ENCODE results near the gene LAMTOR4.

Gene LAMTOR4

DNA sequence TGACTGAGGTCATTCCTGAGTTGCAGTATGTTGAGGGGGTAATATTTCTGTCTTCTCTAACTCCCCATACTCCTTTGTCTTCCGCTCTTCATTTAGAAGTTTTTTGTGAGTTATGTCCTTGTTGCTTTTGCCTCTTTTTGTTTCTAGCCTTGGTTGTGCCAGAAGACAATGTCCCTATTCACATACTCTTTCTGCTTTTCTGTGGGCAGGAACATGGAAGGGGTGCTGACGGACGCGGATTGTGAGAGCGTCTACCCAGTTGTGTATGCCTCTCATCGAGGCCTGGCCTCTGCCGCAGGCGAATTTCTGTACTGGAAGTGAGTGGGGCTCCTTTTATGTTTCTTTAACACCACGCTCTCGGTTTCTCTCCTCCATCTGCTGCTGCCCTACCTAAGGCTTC, 49.5 kb downstream of the LAMTOR4 start:
- peaks cover 77% of the 10 kb centered on the region for H3K36me3 ChIP-seq (ENCODE audit: control insufficient read depth, low read length)
- H3K4me2 ChIP-seq (ENCODE audit: low read length) = no peak overlapping the region
- peaks cover 17% of the 10 kb centered on the region for H3K79me2 ChIP-seq (ENCODE audit: control insufficient read depth, low read length)
- H3K27me3 ChIP-seq (ENCODE audit: control insufficient read depth, low read length) = no peaks in the 10 kb centered on the region
- H3K4me3 ChIP-seq (ENCODE audit: low read length) = no peak overlapping the region
- TF ChIP-seq EZH2phosphoT487 (IDR thresholded peaks at IDR 0.05; ENCODE audit: borderline replicate concordance, low read length) = no peak
- TF ChIP-seq, protein P1, sequence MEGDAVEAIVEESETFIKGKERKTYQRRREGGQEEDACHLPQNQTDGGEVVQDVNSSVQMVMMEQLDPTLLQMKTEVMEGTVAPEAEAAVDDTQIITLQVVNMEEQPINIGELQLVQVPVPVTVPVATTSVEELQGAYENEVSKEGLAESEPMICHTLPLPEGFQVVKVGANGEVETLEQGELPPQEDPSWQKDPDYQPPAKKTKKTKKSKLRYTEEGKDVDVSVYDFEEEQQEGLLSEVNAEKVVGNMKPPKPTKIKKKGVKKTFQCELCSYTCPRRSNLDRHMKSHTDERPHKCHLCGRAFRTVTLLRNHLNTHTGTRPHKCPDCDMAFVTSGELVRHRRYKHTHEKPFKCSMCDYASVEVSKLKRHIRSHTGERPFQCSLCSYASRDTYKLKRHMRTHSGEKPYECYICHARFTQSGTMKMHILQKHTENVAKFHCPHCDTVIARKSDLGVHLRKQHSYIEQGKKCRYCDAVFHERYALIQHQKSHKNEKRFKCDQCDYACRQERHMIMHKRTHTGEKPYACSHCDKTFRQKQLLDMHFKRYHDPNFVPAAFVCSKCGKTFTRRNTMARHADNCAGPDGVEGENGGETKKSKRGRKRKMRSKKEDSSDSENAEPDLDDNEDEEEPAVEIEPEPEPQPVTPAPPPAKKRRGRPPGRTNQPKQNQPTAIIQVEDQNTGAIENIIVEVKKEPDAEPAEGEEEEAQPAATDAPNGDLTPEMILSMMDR (IDR thresholded peaks at IDR 0.05; ENCODE audit: low read depth, low read length, poor library complexity, severe bottlenecking) = no peak
- H3K9me3 ChIP-seq (ENCODE audit: control insufficient read depth, insufficient read depth, low read length) = no peaks in the 10 kb centered on the region
- no peaks in the 10 kb centered on the region for H4K20me1 ChIP-seq (ENCODE audit: control insufficient read depth, insufficient read depth, low read depth, low read length)
- H3K4me1 ChIP-seq (ENCODE audit: control insufficient read depth, low read length) = peaks cover 97% of the 10 kb centered on the region
- H3F3A ChIP-seq (ENCODE audit: control insufficient read depth, insufficient read depth) = peaks cover 32% of the 10 kb centered on the region
- H3K27ac ChIP-seq (ENCODE audit: low read depth, low read length) = peak overlapping the region; percentile 86
- no peaks in the 10 kb centered on the region for H3K9me2 ChIP-seq (replicated peaks; ENCODE audit: control insufficient read depth, low read length)

GRCh38 chr7:100200693-100201092, 52.0 kb downstream of the LAMTOR4 start:
- H3K4me1 ChIP-seq (ENCODE audit: control insufficient read depth, low read length) = peaks cover 91% of the 10 kb centered on the region
- H3K9me2 ChIP-seq (replicated peaks; ENCODE audit: control insufficient read depth, low read length) = no peaks in the 10 kb centered on the region
- peak overlapping the region; percentile 86 for H3K27ac ChIP-seq (ENCODE audit: low read depth, low read length)
- no peak for TF ChIP-seq EZH2phosphoT487 (IDR thresholded peaks at IDR 0.05; ENCODE audit: borderline replicate concordance, low read length)
- no peaks in the 10 kb centered on the region for H4K20me1 ChIP-seq (ENCODE audit: control insufficient read depth, insufficient read depth, low read depth, low read length)
- H3K4me3 ChIP-seq (ENCODE audit: low read length) = peak overlapping the region; percentile 69
- peaks cover 73% of the 10 kb centered on the region for H3K36me3 ChIP-seq (ENCODE audit: control insufficient read depth, low read length)
- H3K27me3 ChIP-seq (ENCODE audit: control insufficient read depth, low read length) = no peaks in the 10 kb centered on the region
- H3K9me3 ChIP-seq (ENCODE audit: control insufficient read depth, insufficient read depth, low read length) = no peaks in the 10 kb centered on the region
- peak overlapping the region; percentile 84 for H3K4me2 ChIP-seq (ENCODE audit: low read length)
- H3F3A ChIP-seq (ENCODE audit: control insufficient read depth, insufficient read depth) = peaks cover 18% of the 10 kb centered on the region
- peaks cover 17% of the 10 kb centered on the region for H3K79me2 ChIP-seq (ENCODE audit: control insufficient read depth, low read length)
